Bronchial epithelial cell (primary cell): ENCODE measurements around the gene GIMAP7. TPM values are rescaled to one million over a fixed set of nuclear protein-coding genes. Genes with fewer than 3 reads are reported as not detected.
"Not testable (repeated sequence)": the region's sequence is repeated elsewhere in the genome, so short reads cannot be mapped to it uniquely, and the experiment has no call there.

Experiments used
- DNase-seq: peaks from one replicate; pipeline ENCODE4 v3.0.0-alpha.2; 2010; ENCODE audit warnings: low read depth
- FAIRE-seq: peaks from 2 replicates; lab custom pipeline; 2011; peaks lifted over from hg19 to GRCh38; lab: Jason Lieb, UNC
- H3K27me3 ChIP-seq: 2 replicates; pipeline ENCODE4 v1.5.1; 2011; ENCODE audit warnings: low read length; ENCODE audit not compliant: control insufficient read depth, insufficient read depth
- H3K36me3 ChIP-seq: 2 replicates; pipeline ENCODE4 v1.5.1; 2011; ENCODE audit warnings: low read length; ENCODE audit not compliant: control insufficient read depth, insufficient read depth
- H3K4me3 ChIP-seq: 2 replicates; pipeline ENCODE4 v1.5.1; 2011; ENCODE audit warnings: mild to moderate bottlenecking, low read depth, low read length, control low read depth
- CTCF ChIP-seq: IDR thresholded peaks from 2 replicates; pipeline ENCODE4 v1.5.1; 2011; ENCODE audit warnings: mild to moderate bottlenecking, moderate library complexity, low read length, control low read depth, inconsistent platforms; ENCODE audit not compliant: insufficient read depth, severe bottlenecking
- total RNA-seq: library from RNA; depleted of rRNA; stranded (reverse); fragments of >200 nt; gene quantifications from 2 replicates; pipeline ENCODE4 v1.2.1, GENCODE V29; 2014

The GIMAP7 gene
- total RNA-seq, 1 donor from 2014 or later: not detected

GRCh38 chr7:150481922-150482321 lies 32.8 kb upstream of the GIMAP7 start:
- TF ChIP-seq CTCF: no peak
- H3K4me3 ChIP-seq: no peak overlapping the region
- FAIRE-seq: peak; percentile 93
- DNase-seq: no peak
- no peaks in the 10 kb centered on the region for H3K36me3 ChIP-seq
- H3K27me3 ChIP-seq: no peaks in the 10 kb centered on the region

GRCh38 chr7:150483514-150483913 lies 31.2 kb upstream of the GIMAP7 start:
- not testable (repeated sequence) for DNase-seq, H3K36me3 ChIP-seq, FAIRE-seq, H3K4me3 ChIP-seq, H3K27me3 ChIP-seq

GRCh38 chr7:150484071-150484470 lies 30.6 kb upstream of the GIMAP7 start:
- FAIRE-seq: peak; percentile 32
- not testable (repeated sequence) for DNase-seq, H3K4me3 ChIP-seq, H3K36me3 ChIP-seq, H3K27me3 ChIP-seq

- no peak for DNase-seq
- no peak overlapping the region for H3K4me3 ChIP-seq
Observed at GRCh38 chr7:150487625-150488024, 27.0 kb upstream of the GIMAP7 start.

GRCh38 chr7:150489782-150490181 lies 24.9 kb upstream of the GIMAP7 start:
- H3K27me3 ChIP-seq: no peaks in the 10 kb centered on the region

More at GRCh38 chr7:150487625-150488024, 27.0 kb upstream of the GIMAP7 start:
- H3K27me3 ChIP-seq: no peaks in the 10 kb centered on the region
- H3K36me3 ChIP-seq: no peaks in the 10 kb centered on the region
- no peak for TF ChIP-seq CTCF
- FAIRE-seq: no peak

GRCh38 chr7:150493442-150493841 lies 21.2 kb upstream of the GIMAP7 start:
- H3K4me3 ChIP-seq, FAIRE-seq, DNase-seq, H3K36me3 ChIP-seq, H3K27me3 ChIP-seq: not testable (repeated sequence)

More at GRCh38 chr7:150489782-150490181, 24.9 kb upstream of the GIMAP7 start:
- no peaks in the 10 kb centered on the region for H3K36me3 ChIP-seq
- FAIRE-seq: no peak
- no peak for DNase-seq
- no peak for TF ChIP-seq CTCF
- H3K4me3 ChIP-seq: no peak overlapping the region

GRCh38 chr7:150502519-150502918 lies 12.2 kb upstream of the GIMAP7 start:
- DNase-seq (no peak), FAIRE-seq (no peak)
- no peaks in the 10 kb centered on the region for H3K27me3 ChIP-seq
- TF ChIP-seq CTCF: no peak
- no peak overlapping the region for H3K4me3 ChIP-seq
- H3K36me3 ChIP-seq: no peaks in the 10 kb centered on the region
